Activated naive CD8-positive, alpha-beta T cell treated with anti-CD3 and anti-CD28 coated beads for 36 hours (primary cell): Measurements from ENCODE around the gene TMA7. TPM values are rescaled to one million over a fixed set of nuclear protein-coding genes. Genes with fewer than 3 reads are reported as not detected.

Experiments used
- total RNA-seq, 2 experiments: library from RNA; stranded (reverse); gene quantifications; one replicate each; pipeline ENCODE4 v1.2.3, GENCODE V29; 2021

The TMA7 gene
- total RNA-seq, 2 experiments from 2014 or later = 398 to 421 TPM

Other genes with a start within 250 kb of the TMA7 start
- not detected for gene CAMP, start 216.8 kb upstream of the TMA7 start, total RNA-seq
- 10 to 100 TPM; 21.7 to 22.8 TPM for gene ZNF589, start 199.2 kb upstream of the TMA7 start, total RNA-seq
- gene NME6, start 138.9 kb upstream of the TMA7 start, total RNA-seq = 10 to 100 TPM; 31.5 to 34.6 TPM
- gene SPINK8, start 106.6 kb upstream of the TMA7 start, total RNA-seq = not detected
- not detected for gene FBXW12, start 68.0 kb upstream of the TMA7 start, total RNA-seq
- gene PLXNB1, start 10.2 kb upstream of the TMA7 start, total RNA-seq = 1 to 10 TPM; 1.6 to 2.4 TPM
- 10 to 100 TPM; 28.2 to 29.5 TPM for gene CCDC51, start 138 bp upstream of the TMA7 start, total RNA-seq
- 10 to 100 TPM; 17.3 to 17.9 TPM for gene ATRIP, start 6.5 kb downstream of the TMA7 start, total RNA-seq
- gene SHISA5, start 63.9 kb downstream of the TMA7 start, total RNA-seq = 10 to 100 TPM; 68.8 to 73.5 TPM
- gene PFKFB4, start 116.5 kb downstream of the TMA7 start, total RNA-seq = 10 to 100 TPM; 33.7 to 36.1 TPM
- not detected for gene UCN2, start 123.5 kb downstream of the TMA7 start, total RNA-seq
- gene COL7A1, start 155.1 kb downstream of the TMA7 start, total RNA-seq = 1 to 10 TPM; 1.4 to 1.8 TPM
- gene UQCRC1, start 169.4 kb downstream of the TMA7 start, total RNA-seq = 100 to 1,000 TPM; 193 to 209 TPM
- gene TMEM89, start 181.5 kb downstream of the TMA7 start, total RNA-seq = not detected
- 10 to 100 TPM; 16.6 to 18.4 TPM for gene SLC26A6, start 195.2 kb downstream of the TMA7 start, total RNA-seq
- 10 to 100 TPM; 18.2 to 18.6 TPM for gene CELSR3, start 222.6 kb downstream of the TMA7 start, total RNA-seq
- gene NCKIPSD, start 245.7 kb downstream of the TMA7 start, total RNA-seq = 10 to 100 TPM; 43.8 to 43.9 TPM